NB4 (cell line): ENCODE results near the gene SSBP3.

Experiments
- MAX ChIP-seq: IDR thresholded peaks from 2 replicates; pipeline ENCODE4 v1.6.1; 2011; ENCODE audit warnings: low read depth, low read length
- MYC ChIP-seq: IDR thresholded peaks from 2 replicates; pipeline ENCODE4 v1.6.1; 2011; ENCODE audit warnings: low read depth, low read length
- POLR2A ChIP-seq: IDR thresholded peaks from 2 replicates; pipeline ENCODE4 v1.6.1; 2011; ENCODE audit warnings: mild to moderate bottlenecking; ENCODE audit not compliant: insufficient read length; ENCODE audit errors: extremely low read depth
- TF ChIP-seq, protein P1 (sequence below): IDR thresholded peaks from one replicate; pipeline ENCODE4 v1.5.1; 2012; ENCODE audit warnings: low read depth, low read length

DNA sequence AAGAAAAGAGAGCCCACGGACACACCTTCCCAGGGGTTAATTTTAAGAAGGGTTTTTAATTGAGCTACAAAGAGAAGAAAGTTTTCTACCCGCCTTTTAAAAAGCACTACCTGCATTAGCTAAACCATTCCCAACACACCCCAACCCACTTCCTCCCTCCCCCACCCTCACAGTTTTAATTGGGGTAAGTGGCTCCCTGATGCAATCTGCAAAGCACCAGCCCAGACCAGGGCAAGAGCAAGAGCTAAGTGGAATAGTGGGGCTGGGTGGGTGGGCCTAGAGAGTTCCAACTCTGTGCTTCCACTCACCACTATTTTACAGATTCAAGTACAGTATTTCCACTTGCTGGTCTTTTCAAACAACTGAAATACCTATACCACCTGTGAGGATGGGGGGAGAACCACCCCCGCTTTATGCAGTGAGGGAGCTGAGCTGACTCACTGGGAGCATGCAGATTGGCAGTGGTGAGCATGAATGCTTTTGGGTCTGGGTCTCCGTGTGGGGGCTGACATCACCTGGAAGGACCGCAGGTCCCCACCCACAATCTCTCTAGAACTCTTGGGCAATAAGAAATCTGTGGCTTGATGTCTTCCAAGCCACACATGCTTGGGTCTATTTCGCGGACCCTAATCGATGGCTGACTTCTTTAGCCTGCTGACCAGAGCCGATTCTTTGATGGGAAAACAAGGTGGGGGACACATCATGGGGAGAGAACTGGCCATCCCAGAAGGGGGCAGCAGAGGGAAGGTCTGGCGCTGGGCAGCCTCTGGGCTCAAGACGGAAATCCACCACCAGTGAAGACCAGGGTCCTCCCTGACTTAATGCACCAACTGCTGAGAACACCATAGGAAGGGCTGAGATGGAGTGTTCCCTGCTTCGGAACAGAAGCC lies 95.5 kb downstream of the SSBP3 start:
- TF ChIP-seq, protein P1, sequence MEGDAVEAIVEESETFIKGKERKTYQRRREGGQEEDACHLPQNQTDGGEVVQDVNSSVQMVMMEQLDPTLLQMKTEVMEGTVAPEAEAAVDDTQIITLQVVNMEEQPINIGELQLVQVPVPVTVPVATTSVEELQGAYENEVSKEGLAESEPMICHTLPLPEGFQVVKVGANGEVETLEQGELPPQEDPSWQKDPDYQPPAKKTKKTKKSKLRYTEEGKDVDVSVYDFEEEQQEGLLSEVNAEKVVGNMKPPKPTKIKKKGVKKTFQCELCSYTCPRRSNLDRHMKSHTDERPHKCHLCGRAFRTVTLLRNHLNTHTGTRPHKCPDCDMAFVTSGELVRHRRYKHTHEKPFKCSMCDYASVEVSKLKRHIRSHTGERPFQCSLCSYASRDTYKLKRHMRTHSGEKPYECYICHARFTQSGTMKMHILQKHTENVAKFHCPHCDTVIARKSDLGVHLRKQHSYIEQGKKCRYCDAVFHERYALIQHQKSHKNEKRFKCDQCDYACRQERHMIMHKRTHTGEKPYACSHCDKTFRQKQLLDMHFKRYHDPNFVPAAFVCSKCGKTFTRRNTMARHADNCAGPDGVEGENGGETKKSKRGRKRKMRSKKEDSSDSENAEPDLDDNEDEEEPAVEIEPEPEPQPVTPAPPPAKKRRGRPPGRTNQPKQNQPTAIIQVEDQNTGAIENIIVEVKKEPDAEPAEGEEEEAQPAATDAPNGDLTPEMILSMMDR, result peak; percentile 47
- TF ChIP-seq MAX (no peak), POLR2A (no peak), MYC (no peak)
